Activated CD8-positive, alpha-beta memory T cell treated with anti-CD3 and anti-CD28 coated beads, Interleukin-2, amount 50 U/mL, for 24 hours (primary cell): ENCODE results near the gene TRERF1.
A peak's percentile ranks its signal among the peaks of the same experiment; 100 is the strongest.

ENCODE experiments used
- DNase-seq: peaks from one replicate; pipeline ENCODE4 v3.0.0-alpha.2; 2020; ENCODE audit errors: extremely low read depth

The TRERF1 gene

DNA sequence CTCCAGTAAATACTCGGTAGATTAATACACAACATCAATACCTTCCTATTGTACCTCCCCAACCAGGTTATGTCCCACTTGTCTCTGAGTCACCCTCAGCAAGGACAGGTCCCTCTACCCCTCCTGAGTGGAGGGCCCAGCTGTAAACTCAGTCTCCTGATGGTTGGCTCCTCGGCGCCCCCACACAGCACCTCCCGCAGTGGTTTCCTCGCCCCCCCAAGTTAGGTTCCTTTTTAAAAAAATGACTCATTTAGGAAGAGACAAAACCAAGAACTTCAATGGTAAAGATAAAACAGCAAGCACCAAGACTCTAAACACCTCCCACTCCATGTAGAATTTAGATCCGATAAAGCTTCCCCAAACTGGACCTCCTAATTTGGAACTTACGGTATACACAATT, 83.5 kb downstream of the TRERF1 start:
- DNase-seq: no peak

DNA sequence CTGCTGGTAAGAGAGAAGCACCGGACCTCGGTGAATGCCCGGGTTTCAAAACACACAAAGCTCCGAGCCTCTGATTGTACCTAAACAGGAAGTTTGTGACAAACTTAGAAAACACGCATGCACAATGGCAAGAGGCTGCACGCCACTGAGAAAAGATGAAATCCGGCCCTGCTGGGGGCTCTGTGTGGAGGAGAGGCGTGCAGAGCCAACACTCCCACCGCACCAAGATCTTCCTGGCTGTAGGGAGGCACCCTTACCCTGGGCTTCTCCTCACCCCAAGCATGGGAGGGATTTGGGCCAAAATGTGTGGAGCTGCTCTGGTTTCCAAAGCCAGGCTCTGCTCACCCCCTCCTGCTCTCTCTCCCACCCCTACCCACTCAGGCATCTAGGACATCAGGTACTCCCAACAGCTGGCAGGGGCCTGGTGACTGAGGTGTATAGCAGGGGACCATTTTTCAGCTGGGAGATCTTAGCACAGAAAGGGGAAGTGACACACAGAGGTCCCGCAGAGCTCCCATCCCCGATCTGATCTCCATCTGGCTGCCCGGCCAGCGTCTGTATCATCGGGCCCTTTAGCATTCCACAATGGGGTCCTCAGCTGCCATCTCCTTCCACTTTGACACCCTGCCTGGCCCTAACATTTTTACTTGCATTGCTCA, 84.2 kb downstream of the TRERF1 start:
- no peak for DNase-seq

DNA sequence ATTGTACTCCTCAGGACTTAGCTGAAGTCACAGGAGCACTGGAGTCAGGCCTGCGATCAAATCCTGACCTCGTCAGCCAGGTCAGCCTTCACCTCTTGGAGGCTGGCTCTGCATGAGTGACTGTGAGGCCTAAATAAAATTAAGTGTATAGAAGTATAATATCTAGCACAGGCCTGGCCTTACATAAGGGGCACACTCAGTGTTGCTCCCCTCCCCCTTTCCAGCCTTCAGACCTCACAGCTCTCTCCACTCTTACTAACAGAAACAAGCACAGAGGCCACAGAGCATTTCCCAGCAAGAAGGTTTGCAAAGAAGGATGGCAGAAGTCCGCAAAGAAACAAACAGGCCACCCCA, 84.8 kb downstream of the TRERF1 start:
- DNase-seq: no peak

DNA sequence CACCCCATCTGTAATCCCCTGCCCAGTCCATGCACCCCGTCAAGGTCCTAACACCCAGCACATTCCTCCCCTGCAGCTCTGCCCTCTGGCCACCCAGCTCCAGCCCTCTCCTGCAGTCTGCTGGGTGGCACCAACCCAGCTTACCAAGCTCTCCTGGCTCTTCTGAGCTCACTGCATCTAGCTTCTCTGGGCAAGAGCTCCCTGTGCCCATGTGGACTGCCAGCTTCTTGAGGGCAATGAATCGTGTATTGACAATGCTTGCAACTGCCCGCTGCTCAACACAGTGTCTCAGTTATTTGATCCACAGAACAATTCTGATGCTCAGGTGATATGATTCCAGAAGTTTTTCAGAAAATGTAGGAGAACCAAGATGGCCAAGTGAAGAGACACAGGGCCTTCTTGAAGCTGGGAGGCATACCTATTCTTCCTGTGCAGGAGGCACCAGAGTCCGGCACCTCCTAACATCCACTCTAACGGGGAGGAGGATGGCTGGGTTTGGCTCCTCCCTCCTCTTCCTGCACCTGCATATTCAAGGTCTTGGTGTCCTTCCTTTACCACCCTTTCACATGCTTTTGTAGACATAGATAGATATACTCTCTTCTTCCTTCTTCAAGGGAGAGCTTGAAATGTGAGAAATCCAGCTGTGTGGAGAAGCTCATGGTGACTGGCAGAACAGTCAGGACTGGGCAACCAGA, 85.6 kb downstream of the TRERF1 start:
- DNase-seq: no peak

DNA sequence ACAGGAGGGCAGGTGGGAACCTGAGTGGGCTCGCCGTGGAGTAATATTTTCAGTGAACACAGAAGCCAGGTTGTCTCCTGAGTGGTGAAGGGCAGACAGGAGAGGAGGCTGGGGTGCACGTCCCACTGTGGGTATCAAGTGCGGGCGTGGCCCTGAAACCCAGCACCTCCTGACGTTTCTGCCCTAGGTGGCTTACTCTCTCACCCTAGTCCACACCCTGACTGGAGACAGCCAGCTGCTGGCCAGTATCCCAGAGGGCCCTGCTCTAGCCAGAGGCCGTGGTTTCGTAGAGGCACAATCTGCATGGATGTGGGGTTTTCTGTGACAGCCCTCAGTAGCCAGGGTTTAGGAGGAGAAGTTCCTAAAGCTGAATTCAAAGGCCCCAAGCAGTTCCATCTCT, 86.7 kb downstream of the TRERF1 start:
- no peak for DNase-seq

DNA sequence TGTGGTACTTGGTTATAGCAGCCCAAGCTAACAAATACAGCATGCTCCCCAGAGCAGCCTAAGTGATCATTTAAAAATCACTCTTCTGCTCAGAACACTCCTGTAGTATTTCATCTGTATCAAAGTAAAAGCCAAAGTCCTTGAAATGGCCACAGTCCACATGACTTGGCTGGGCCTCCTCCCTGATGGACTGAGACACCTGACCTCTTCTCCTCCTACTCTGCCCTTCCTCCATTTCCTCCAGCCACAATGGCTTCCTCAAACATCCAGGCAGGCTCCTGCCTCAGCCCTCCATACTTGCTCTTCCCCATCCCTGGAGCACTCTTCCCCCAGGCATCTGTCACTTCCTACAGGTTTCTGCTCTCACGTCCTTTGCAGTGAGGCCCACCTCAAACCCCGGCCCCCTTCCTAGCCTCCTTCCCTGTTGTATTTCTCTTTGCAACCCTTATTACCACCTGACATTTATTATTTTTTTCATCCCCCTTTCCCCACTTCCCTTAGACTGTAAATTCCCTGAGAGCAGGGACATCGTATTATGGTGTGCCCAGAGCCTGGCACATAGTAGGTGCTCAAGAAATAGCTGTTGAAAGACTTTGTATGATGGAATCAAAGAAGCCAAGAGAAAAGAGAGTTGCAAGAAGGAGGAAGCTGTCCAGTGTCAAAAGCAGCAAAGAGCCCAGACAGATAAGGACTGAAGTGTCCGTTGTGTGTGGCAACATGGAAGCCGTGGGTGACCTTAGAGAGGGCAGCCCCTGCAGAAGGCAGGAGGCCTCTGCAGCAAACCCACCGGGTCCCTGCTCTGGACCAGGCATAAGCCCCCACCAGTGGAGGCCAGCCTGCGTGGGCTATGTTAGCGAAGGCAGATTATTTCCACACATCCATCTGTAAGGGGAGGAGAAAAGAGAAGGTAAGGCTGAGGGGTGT, 87.5 kb downstream of the TRERF1 start:
- no peak for DNase-seq

DNA sequence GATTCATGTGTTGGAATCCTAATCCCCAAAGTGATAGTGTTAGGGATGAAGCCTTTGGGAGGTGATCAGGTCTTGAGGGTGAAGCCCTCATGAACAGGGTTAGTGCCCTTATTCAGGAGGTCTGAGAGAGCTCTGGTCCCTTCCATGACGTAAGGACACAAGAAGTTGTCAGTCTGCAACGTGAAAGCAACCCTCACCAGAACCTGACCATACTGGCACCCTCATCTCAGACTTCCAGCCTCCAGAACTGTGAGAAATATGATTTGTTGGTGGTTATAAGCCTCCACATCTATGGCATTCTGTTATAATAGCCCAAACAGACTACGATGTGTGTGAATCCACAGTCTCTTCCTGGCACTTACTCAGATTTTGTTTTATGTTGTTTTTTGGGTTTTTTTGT, 90.7 kb downstream of the TRERF1 start:
- DNase-seq: no peak

DNA sequence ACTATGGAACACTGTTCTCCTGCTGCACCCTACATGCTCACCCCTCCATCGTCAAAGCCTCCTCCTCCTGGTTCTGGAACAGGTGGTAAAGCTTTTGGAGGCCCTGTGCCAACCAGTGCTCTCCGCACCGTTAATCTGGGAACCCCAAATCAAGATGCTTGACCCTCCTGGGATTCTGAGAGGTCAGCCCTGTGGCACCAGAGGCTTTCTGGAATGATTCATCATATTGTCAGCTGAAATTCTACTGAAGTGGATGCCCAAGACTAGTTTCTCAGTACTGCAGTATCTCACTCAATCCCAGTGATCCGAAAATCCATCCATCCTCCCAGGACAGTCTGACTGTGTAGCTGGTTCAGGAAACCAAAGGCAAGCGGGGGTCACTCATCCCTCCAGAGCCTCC, 92.7 kb downstream of the TRERF1 start:
- DNase-seq: no peak

DNA sequence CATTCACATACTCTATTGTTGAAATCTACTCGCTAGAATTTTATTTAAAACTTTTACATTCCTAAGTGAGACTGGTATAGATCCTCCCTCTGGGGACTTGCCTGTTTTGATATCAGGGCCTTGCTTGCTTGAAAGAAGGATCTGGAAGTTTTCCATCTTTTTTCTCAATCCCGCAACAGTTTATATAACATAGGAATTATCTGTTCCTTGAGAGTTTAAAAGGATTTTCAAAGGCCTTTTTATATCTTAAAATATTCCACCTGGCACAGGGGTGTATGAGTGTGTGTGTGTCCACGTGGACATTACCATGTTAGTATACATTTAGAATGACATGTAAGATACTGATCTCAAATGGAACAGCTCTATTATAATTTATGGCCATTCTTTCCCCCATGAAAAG, 96.3 kb downstream of the TRERF1 start:
- DNase-seq: no peak

DNA sequence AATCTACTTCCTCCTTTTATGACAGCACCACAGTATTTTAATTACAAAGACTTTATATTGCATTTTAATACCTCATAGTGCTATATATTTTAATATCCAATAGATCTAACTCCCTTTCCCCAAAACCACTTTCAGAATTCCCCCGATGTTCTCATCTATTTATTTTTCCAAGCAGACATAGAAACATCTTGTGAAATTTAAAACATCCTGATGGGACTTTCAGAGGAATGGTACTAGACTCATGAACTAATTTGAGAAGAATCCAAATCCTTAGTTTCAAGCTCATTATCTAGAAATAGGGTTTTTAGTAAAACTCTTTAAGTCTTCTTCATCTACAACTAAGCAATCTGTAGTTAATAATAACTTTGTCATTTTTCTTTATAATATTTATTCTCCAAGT, 97.0 kb downstream of the TRERF1 start:
- DNase-seq: no peak

DNA sequence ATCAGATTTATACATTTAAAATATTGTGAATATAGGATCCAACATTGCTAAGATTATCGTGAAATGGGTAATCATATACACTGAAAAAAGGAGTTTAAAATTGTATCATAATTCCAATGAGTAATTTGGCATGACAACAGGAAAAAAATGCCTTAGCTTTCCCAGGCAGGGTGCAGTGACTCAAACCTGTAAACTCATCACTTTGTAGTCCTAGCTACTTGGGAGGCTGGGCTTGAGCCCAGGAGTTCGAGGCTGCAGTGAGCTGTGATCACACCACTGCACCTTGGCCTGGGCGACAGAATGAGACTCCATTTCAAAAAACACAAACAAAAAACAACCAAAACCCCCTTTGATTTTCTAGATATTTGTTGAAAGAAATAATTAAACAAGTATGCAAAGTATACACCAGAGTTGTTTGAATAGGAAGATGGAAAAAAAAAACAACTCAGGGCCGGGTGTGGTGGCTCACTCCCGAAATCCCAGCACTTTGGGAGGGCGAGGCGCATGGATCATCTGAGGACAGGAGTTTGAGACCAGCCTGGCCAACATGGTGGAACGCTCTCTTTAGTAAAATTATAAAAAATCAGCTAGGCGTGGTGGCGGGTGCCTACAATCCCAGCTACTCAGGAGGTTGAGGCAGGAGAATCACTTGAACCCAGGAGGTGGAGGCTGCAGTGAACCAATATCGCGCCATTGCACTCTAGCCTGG, 98.7 kb downstream of the TRERF1 start:
- DNase-seq: no peak

DNA sequence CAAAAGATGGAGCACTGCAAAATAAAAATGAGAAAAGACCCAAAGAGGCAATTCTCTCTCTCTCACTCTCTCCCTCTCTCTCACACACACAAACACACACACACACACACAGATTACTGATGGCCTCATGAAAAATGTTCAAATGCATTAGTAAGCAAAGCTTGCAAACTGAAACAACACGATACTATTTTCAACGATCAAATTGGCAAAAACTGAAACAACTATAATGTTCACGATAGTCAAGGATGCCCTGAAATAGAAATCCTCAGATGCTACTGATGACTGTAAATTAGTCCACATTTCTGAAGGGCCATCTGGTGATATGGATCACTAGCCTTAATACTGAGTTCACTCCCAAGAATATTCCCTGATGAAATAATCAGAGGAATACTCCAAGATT, 100.8 kb downstream of the TRERF1 start:
- DNase-seq: no peak

DNA sequence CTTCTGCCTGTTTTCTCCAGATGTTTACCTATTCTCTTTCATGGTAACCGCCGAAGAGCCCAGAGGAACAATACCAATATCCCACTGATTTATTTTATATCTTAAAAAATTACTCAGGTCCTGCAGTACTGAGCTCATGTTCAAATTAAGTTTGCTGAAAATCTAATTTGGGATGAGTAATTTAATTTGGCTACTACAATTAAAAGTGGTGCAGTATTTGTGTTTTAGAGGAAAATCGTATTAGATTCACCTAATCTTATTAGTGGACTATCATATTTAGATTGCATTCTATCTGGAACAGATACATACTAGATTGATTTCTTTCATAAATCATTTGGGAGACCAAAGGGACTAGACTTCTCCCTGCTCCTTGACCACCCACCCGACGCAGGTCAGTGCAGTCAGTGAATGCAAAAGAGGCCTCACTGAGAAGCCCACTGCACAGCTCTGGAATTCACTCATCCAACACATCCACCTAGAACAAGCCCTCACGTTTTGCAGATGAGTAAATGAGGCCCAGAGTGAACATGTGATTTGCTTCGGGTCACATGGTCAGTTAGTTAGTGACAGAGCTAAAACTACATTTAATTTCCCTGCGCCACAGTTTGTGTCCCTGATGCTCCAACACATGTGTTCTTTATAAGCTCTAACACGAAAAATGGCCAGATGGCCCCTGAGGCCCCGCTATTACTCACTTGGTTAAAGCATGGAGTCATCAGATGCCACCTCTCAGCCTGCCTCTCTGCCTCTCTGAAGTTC, 101.8 kb downstream of the TRERF1 start:
- DNase-seq: no peak

DNA sequence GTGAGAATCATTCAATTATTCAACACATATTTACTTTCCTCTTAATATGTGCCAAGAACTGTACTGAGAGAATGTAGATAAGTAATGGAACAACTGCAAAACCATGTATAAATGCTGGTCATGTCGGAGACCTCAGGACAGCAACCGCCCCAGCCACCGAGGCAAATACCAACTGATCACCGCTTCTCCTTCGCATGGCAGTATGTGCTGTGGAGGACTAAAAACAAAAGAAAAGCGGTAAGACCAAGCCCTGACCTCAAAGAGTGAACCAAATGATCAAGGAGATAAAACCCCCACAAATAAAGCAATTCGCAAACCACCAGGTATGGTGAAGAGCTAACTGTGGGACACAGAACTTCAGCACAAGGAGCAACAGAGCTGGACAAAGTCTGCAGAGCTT, 104.3 kb downstream of the TRERF1 start:
- no peak for DNase-seq

DNA sequence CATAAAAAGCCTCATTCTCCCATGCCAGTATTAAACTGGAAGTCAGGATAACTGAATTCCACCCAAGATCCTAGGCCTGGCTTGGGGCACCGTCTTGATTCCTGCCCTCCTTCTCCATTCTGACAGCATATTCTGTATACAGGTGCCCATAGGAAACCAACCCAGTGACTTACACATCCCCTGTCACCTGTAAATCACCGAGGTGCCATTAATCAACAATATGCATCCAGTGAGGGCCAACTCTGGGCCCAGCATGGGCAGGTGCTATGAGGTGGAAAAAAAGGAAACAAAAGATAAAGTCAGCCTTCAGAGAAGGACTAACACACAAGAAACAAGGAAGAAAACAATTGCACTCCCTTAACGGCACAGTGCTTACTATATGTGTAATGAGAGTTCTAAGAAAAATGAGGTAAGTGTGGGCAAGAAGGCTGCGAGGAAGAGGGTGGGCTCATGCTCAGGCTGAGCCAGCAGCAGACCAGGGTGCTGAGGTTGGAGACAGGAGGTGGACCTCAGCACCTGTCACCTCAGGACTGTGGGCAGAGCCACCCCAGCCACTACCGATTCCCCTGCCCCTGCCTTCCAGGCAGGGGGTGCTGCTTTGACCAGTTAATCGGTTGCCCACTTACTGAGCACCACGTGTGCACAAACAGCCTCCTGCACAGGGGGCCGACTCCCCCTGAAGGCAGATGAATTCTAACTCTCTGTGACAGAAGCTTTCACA, 105.9 kb downstream of the TRERF1 start:
- DNase-seq: no peak

DNA sequence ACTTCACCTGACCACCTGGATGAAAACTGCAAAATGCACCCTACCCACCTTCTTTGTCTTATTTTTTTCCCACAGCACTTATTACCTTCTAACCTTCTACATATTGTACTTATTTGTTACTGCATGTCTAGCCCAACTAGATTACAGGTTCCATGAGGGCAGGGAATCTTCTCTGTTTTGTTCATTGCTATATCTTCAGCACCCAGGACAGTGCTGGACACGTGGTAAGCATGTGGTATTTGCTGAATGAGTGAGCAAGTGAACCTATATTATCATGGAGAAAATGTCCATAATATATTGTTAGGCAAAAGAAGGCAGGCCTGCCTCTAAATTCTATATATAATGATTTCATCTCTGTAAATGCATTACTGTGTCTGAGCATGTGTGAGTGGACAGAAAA, 107.0 kb downstream of the TRERF1 start:
- no peak for DNase-seq

DNA sequence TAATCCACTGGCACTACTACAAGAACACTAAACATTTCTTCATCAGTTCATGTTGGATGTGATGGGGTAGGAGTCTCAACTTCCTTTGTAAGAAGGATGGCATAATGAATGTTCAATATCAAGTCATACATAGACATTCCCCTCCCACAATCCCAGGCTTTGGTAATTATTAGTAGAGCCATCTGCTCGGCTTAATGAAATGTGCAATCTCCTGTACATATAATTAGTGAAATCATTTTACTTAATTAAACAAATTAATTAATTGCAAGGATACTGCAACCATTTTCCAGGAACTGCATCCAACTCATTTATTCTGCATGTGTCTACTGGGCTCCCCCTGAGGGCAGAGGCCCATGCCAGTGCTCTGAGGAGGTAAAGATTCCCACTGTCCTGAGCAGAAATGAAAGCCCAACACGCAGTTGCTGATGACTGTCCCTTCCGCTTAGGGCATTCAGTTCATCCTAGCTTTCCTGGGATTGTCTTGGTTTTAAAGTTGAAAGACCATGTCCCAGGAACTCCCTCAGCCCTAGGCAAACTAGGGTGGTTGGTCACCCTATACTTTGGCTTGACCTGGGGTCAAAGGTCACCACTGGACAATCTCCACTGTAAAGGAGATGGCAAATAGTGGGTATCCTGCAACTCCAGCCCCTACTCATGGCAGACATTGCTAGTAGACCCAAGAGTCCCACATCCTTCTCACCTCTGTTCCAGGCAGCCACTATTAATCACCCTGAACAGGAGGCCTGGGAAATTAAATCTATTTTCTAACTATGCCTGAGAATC, 109.8 kb downstream of the TRERF1 start:
- DNase-seq: no peak

DNA sequence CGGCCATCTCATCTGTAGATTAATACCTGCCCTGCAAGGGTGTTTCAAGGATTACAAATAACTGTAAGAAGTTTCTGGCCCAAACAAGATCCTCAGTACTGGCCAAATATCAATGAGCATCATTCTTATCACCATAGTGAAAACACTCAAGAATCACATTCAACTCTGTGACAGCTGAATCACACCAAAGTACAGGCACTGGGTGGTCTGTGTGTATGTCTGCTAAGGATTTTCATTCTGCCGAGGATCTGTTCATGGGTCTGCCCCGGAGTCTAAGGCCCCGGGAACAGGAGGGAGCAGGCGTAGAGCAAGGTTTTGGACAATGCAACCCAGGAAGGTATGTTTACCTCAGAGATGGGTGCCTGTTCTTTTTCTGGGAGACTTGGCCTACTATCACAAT, 110.5 kb downstream of the TRERF1 start:
- no peak for DNase-seq

DNA sequence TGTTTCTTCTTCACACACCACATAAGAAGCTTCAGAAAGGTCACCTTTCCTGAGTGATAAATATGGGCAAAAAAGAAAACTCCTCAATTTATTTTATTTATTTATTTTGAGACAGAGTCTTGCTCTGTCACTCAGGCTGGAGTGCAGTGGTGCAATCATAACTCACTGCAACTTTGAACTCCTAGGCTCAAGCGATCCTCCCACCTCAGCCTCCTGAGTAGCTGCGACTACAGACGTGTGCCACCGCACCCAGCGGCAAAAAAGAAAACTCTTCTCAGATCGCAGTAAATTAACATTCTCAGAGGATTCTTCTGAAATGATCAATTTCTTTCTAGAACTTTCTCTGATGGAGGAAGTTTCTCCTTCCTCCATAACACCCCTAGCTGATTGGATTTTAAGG, 111.2 kb downstream of the TRERF1 start:
- DNase-seq: no peak

DNA sequence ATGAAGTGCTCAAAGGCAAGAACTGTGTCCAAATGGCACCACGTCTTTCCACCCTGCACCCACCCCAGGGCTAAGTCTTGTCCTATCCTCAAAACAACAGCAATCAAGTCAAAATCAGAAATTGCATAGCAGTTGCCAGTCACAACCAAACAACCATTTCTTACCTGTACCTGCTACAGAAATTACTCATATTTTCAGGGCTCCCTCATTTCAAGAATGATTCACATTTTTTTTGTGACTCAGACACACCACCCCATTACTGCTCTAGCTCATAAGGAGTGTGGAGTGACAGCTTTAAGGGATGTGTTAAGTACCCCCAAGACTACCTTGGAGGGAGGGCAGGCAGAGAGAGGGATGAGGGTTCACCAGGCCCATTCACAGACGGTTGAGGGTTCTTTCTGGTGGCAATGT, 111.7 kb downstream of the TRERF1 start:
- peak; percentile 10 for DNase-seq
